NCI-H2107 treated with DMSO at 0.1 percent for 48 hours (cell line): ENCODE measurements around the gene DAZAP1.

Experiments used
- DNase-seq: peaks from one replicate; lab custom pipeline; 2025; ENCODE audit not compliant: unreplicated experiment; lab: John Stamatoyannopoulos, UW

Gene DAZAP1

DNA sequence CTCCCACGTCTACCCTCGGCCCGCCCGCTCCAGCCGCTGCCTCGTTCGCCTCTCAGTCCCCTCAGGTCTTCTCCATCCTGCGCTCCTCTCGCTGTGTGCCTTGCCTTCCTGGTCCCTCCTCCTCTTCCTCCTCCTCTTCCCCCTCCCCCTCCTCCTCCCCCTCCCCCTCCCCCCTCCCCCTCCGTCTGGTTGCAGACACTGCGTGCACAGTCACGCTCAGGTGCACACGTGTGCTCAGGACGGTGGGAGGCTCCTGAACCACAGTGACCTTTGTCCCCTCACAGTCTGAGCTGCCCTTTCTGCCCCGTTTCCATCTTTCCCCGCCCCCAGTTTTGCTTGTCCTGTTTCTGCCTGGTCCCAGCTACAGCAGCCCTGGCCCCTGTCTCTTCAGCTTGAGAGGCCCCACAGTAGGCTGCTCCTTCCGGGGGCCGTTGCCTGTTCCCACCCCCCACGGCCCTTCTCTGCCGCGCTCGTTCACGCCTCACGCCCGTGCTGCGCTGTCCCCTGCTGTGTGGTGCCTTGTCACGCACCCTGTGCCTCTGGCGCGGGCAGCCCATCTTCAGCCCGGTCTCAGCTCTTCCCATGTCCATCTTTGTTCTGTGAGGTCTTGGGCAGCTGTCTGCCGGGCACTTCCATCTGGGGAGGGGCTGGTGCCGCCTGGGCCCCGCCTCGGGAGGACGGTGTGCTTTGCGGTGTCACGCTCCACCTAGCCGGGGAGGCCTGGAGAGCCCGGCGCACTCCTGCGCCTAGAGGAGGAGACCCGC lies 17.0 kb downstream of the DAZAP1 start:
- DNase-seq: no peak

GRCh38 chr19:1425102-1425837 lies 17.9 kb downstream of the DAZAP1 start:
- no peak for DNase-seq

- DNase-seq: no peak
These were observed 18.5 kb downstream of the DAZAP1 start for GRCh38 chr19:1425902-1426301.

DNA sequence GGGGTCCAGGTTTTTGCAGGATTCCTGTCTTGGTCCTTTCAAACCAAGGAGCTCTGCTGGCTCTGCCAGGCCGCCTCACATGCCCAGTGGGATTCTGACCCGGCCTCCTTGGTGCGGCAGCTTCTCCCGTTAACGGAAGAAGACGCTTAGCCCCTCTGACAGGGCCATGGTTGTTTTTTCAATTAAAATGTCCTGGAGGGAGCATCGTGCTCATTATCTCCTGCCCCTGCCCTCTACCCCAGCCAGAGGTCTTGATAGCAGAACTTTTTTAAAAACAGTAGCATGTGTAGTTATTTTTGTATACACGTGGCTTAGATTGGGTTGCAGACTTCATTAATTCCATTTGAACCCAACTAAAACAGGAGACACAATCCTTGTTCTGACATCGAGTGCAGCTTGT lies 19.4 kb downstream of the DAZAP1 start:
- DNase-seq: no peak

GRCh38 chr19:1427221-1427920 lies 20.0 kb downstream of the DAZAP1 start:
- DNase-seq: no peak

DNA sequence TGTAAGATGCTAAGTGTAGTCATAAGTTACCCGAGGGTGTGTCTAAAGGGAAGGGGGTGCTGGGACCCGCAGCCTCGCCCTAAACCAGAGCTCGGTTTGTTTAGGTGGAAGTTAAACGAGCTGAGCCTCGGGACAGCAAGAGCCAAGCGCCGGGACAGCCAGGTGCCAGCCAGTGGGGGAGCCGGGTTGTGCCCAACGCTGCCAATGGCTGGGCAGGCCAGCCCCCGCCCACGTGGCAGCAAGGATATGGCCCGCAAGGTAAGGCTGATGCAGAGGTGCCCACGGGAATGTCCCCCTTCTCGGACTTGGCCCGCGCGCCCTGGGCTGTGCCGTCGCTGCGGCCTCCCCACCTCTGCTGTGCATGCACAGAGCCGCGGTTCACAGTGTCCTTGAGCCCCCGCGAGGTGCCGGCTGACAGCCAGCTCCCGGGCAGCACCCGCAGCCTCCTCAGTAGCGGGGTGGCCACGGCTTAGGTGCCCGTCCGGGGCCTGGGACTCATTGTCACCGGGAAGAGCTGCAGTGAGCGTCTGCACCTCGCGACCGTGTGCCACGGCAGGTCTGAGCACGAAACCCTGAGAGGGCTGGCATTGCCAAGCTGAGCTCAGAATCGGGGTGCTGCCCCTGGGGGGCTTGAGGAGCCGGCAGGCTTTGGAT lies 21.5 kb downstream of the DAZAP1 start:
- no peak for DNase-seq

DNA sequence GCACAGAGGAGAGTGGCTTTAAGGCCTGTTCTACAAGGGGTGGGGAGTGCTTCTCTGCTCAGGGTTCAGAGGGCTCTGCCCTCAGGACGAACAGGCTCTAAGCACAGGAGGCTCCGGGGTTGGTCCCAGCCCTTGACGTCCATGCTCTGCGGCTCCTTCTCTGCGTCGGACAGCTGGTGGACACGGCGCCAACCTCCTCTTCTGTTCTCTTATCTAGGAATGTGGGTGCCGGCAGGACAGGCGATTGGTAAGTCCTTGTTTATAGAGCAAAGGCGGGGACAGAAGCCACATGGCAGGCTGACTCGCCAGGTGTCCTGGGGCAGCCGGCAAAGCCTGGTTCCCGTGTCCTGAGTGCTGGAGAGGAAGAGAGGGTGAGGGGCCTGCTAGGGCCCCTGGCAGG lies 22.4 kb downstream of the DAZAP1 start:
- no peak for DNase-seq

- DNase-seq: no peak
These were observed 22.9 kb downstream of the DAZAP1 start for GRCh38 chr19:1430246-1430645.

DNA sequence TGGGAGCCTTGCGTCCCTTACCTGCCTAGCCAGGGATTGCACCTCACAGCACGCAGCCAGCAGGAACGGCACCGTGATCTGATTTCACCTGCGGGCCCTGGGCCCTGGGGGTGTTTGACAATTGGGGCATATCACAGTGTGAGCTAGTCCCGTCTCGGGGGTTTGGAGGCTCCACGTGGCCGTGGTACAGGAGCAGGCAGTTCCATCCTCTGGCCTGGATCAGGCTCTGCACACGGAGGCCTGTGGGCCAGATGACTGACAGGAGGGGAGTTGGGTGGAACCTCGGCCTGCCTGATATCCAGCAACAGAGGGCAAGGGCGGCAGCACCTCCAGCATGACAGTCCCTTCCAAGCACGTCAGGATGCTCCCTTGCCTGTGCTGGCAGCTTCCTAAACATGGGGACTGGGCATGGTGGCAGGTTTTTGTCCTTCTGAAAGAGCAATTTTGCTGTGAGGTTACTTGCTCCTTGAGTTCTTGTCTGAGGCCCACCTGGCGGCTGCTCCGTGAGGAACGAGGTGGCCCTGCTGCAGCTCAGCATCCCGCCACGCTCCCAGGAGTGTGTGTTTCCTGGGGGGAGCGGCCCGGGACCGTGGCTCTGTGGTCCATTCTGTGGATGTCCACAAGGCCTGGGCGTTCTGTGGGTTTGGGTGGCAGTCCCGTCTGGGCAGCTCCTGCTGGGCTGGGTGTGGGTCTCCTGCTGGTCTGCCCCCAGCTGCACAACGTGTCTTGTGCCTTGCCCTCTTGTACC lies 24.5 kb downstream of the DAZAP1 start:
- no peak for DNase-seq

DNA sequence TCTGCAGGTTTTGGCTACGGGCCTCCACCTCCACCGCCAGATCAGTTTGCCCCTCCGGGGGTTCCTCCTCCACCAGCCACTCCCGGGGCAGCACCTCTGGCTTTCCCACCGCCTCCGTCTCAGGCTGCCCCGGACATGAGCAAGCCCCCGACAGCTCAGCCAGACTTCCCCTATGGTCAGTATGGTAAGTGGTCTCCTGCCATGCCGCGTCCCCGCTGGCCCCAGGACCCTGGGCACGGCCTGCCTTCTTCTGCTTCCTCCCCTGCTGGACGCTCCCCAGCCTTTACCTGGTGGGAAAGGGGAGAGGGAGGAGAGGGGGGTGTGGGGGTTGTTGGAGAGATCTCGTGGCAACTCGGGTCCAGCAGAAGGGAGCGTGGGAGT lies 25.1 kb downstream of the DAZAP1 start:
- no peak for DNase-seq

GRCh38 chr19:1433119-1434039 lies 26.0 kb downstream of the DAZAP1 start:
- no peak for DNase-seq

- DNase-seq: no peak
These were observed 26.6 kb downstream of the DAZAP1 start for GRCh38 chr19:1434040-1434366.

DNA sequence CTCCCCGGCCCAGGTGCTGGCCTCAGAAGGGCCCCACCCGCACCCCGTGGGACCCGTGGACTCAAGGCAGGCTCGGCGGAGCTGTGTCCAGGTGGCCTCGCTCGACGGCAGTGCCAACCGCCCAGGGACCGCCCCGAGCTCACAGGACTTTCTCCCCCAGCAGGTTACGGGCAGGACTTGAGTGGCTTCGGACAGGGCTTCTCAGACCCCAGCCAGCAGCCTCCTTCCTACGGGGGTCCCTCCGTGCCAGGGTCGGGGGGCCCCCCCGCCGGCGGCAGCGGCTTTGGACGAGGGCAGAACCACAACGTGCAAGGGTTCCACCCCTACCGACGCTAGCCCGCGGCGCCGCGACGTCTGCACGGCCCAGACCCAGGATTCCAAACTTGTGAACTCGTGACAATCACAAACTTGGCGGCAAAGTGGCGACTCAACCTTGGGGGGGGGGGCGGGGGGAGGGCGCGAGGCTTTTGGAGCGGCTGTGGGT lies 27.2 kb downstream of the DAZAP1 start:
- DNase-seq: no peak

- DNase-seq: no peak
These were observed 28.1 kb downstream of the DAZAP1 start for GRCh38 chr19:1435378-1435989.

GRCh38 chr19:1437609-1438008 lies 30.2 kb downstream of the DAZAP1 start:
- DNase-seq: no peak

GRCh38 chr19:1438035-1438932 lies 30.9 kb downstream of the DAZAP1 start, which contains the start of gene RPS15:
Gene RPS15 (plus strand): TSS chr19:1438396. CDS start chr19:1438426, 30 bp downstream.
- peak; percentile 72 for DNase-seq

DNA sequence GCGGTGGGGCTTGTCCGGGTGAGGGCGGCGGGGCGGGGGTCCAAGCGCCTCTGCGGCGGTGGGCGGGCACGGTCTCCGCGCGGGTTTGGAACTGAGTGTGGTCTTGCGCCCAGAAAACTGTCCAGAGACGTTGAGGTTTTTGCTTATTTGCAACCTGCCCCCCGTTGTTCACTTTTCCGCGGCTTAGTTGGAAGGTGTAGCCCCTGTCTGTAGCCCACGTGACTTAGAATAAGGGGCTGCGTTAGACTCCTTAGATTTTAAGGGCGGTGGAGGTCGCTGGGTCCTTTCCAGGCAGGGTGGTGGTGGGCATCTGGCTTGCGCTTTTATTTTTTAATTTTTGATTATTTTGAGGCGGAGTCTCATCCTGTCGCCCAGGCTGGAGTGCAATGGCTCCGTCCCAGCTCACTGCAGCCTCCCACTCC lies 31.6 kb downstream of the DAZAP1 start:
- DNase-seq: no peak
